Rectal smooth muscle tissue (tissue), 1 donor: ENCODE measurements around the gene SCMH1.

Experiments
- H3K27ac ChIP-seq: one replicate; pipeline ENCODE4 v1.7.0; 2013; ENCODE audit warnings: low read depth, low read length, inconsistent platforms
- H3K27me3 ChIP-seq: one replicate; pipeline ENCODE4 v1.7.0; 2013; ENCODE audit warnings: low read length; ENCODE audit not compliant: control insufficient read depth, insufficient read depth
- H3K36me3 ChIP-seq: one replicate; pipeline ENCODE4 v1.7.0; 2013; ENCODE audit warnings: low read length; ENCODE audit not compliant: control insufficient read depth, insufficient read depth
- H3K4me1 ChIP-seq: one replicate; pipeline ENCODE4 v1.7.0; 2013; ENCODE audit warnings: low read length; ENCODE audit not compliant: control insufficient read depth, insufficient read depth
- H3K4me3 ChIP-seq: one replicate; pipeline ENCODE4 v1.7.0; 2013; ENCODE audit warnings: low read length
- H3K9ac ChIP-seq: one replicate; pipeline ENCODE4 v1.7.0; 2013; ENCODE audit warnings: low read length

SCMH1 gene

DNA sequence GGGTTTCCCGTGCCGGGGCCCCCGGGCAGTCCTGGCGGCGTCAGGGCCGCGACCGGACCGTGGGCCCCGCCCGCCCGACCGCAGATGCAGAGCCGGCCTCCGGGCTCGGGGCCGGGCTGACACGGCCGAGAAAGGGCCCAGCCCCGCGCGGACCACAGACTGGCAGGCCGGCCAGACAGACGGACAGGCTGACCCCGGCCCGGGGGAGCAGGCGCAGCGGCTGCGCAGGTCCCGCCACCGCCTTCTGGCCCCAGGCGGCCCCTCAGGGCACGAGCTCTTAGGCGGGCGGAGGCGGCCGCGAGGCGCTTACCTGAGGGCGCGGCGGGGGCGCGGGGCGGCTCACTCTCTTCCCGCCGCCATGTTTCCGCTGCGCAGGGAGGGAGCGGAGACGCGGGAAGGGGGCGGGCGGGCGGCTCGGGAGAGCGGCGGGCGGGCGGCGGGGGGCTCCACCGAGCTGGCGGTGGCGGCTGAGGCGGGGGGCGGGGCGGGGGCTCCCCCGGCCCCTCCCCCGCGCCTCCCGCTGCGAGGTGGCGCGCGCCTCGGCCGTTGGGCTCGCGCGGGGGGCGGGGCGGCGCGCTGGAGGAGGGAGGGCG, at the start of gene SCMH1:
Gene SCMH1, minus strand, starts transcription at position 558 of the 593 bp plus-strand sequence. CDS start 56,173 bp downstream, outside the sequence.
- Histone ChIP-seq H3K27me3 (no peaks in the 10 kb centered on the region), H3K36me3 (no peaks in the 10 kb centered on the region), H3K27ac (peak within 1 kb of the TSS; percentile 97), H3K4me3 (peak within 1 kb of the TSS; percentile 74), H3K9ac (peak within 1 kb of the TSS; percentile 64), H3K4me1 (peaks cover 13% of the 10 kb centered on the region)

DNA sequence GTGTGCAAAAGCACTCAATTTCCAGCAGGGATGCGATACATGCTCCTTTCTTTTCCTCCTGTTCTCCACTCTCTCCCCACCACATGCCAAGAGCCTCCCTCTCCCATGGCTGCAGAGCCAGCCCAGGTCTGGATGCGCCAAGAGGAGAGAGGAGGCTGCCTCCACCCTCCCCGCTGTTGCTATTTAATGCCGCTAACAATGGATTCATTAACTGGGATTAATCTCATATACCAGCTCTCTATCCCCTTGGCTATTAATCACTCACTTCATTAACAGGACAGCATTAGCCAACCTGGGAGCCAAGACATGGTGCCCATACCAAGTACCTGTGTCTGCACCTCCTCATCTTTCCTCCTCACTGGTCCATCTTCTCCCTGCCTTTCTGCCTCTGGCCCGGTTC, 49.1 kb upstream of the SCMH1 start:
- Histone ChIP-seq H3K36me3 (no peaks in the 10 kb centered on the region), H3K27me3 (no peaks in the 10 kb centered on the region), H3K4me1 (no peaks in the 10 kb centered on the region), H3K4me3 (no peak overlapping the region), H3K27ac (no peak overlapping the region), H3K9ac (no peak overlapping the region)

DNA sequence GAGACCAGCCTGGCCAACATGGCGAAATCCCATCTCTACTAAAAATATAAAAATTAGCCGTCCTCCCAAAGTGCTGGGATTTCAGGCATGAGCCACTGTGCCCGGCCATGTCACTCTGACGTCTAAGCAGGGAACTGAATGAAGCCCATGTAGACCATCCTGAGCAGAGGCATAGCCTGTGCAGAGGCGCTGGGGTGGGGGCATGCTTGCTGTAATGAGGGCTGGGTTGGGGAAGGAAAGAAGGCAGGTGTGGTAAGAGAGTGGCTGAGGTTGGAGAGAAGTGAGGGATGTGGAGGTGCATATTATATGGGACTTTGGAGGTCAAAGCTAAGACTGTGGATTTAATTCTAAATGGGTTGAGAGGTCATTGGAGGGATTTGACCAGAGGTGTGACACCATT, 47.1 kb upstream of the SCMH1 start:
- H3K27ac ChIP-seq: no peak overlapping the region
- no peaks in the 10 kb centered on the region for H3K36me3 ChIP-seq
- no peaks in the 10 kb centered on the region for H3K4me1 ChIP-seq
- H3K4me3 ChIP-seq: no peak overlapping the region
- no peak overlapping the region for H3K9ac ChIP-seq
- no peaks in the 10 kb centered on the region for H3K27me3 ChIP-seq

DNA sequence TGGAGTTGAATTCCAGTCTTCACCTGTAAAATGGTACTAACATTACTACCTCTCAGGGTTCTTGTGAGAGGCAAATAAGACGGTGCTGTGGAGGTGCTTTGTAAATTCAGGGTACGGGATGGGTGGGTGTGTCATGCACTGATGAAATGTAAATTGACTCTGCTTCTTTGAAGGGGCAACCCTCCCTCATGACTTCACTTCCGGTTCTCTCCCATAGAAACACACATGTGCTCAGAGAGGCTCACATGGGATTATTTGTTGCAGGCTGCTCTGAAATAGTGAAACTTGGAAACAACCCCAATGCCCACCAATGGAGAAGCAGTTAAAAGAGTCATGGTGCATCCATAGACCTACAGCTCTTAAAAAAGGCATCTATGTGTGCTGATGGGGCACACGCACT, 44.9 kb upstream of the SCMH1 start:
- H3K4me3 ChIP-seq: no peak overlapping the region
- H3K36me3 ChIP-seq: no peaks in the 10 kb centered on the region
- no peaks in the 10 kb centered on the region for H3K4me1 ChIP-seq
- H3K27me3 ChIP-seq: no peaks in the 10 kb centered on the region
- H3K9ac ChIP-seq: no peak overlapping the region
- H3K27ac ChIP-seq: no peak overlapping the region

DNA sequence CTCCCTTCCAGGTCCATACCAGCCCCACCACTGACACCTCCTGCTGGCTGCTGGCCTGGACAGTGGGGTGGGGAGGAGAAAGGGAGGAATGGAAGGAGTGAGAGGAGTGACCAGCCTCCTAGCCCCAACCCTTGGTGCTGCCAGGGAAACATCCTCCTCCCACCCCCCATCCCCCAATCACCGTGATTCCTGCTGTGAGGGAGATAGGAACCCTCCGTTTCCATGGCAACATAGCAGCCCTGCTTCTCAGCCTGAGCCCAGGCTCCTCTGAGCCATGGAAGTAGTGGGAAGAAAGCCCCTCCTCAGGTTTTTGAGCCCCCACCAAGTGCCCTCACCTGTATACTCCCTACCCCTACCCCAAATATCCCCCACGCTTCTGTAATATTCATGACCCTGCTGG, 44.4 kb upstream of the SCMH1 start:
- H3K4me3 ChIP-seq: no peak overlapping the region

DNA sequence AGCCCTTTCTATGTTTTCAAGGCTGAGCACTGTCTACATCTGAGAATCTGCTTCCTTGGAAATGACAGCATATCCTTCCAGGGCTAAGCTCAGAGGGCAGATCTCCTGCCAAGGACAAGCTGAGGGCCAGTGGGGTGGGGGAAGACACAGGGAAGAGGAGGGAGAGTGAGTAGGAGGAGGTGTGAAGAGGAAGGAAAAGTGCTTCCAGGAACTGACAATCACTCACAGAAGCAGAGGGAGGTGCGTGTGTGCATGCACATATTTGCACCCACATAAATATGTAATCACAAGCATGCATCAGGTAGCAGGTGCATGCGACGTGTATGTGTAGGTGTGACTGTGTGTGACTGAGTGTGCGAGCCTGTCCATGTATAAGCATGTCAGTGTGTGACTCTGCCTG, 43.7 kb upstream of the SCMH1 start:
- H3K4me3 ChIP-seq: no peak overlapping the region
- no peak overlapping the region for H3K27ac ChIP-seq
- no peaks in the 10 kb centered on the region for H3K36me3 ChIP-seq
- no peaks in the 10 kb centered on the region for H3K27me3 ChIP-seq
- no peaks in the 10 kb centered on the region for H3K4me1 ChIP-seq
- H3K9ac ChIP-seq: no peak overlapping the region

More for the DNA sequence above, 44.4 kb upstream of the SCMH1 start:
- Histone ChIP-seq H3K27ac (no peak overlapping the region), H3K36me3 (no peaks in the 10 kb centered on the region), H3K4me1 (no peaks in the 10 kb centered on the region), H3K27me3 (no peaks in the 10 kb centered on the region), H3K9ac (no peak overlapping the region)

DNA sequence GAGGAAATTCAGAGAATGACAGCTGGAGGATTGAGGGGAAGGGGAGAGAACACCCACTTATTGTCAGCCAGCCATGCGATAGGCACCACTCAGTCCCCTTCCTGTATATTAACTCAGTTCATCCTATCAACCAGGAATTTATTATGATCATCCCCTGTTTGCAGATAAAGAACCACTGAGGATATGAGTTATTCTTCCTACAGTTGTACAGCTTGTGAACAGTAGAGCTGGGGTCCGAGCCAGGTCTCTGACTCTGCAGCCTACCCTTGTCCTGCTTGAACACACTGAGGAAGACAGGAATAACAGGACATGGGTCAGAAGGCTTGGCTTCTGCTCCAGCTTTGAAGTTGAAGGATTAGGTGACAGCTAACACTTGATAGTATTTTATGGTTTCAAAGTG, 42.0 kb upstream of the SCMH1 start:
- Histone ChIP-seq H3K27ac (no peak overlapping the region), H3K9ac (no peak overlapping the region), H3K4me3 (no peak overlapping the region), H3K27me3 (no peaks in the 10 kb centered on the region), H3K4me1 (no peaks in the 10 kb centered on the region), H3K36me3 (no peaks in the 10 kb centered on the region)

DNA sequence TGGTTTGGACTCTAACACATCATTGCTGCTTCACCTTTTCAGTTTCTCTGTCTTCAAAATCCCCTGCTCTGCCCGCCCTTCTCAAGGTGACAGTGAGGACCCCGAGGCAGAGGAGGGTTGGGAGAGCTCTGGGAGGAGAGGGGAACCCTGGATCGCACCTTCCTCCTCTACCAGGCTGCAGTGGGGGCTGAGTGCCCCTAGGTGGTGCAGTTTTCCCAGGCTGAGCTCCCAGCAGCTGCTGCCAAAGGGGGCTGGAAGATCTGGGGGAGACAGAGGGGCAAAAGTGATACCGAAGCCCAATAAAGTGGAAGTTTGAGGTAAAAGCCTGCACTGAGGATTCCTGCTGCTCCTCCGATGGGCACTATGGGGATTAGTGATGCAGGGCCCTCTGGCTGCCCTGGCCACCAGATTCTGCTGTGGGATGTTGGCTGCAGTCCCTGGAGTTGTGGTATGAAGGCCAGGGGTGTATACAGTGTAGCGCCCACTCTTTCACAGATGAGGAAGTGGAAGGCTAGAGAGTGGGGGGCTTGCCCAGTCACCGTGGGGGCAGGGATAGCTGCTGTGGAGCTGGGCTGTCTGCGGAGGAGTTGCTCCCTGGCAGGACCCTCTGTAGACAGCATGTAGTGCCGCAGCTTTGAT, 40.7 kb upstream of the SCMH1 start:
- H3K4me3 ChIP-seq: no peak overlapping the region
- no peaks in the 10 kb centered on the region for H3K36me3 ChIP-seq
- H3K4me1 ChIP-seq: no peaks in the 10 kb centered on the region
- H3K9ac ChIP-seq: no peak overlapping the region
- no peaks in the 10 kb centered on the region for H3K27me3 ChIP-seq
- no peak overlapping the region for H3K27ac ChIP-seq

DNA sequence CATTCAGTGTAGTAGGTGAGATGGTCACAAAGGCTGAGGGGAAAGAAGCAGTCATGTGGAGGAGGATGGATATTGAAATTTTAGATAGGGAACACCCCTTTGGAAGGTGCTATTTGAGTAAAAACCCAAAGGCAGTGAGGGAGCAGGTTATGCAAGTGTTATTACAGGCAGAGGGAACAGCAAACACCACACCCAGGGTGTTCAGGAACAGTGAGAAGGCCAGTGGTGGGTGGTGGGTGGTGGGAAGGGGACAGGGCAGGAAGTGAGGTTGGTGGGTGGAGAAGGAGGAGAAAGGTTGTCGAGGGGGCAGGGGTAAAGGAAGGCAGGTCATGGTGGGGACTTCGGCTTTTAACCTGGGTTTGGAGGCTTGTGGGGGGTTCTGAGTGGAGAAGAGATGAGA, 39.2 kb upstream of the SCMH1 start:
- Histone ChIP-seq H3K27ac (no peak overlapping the region), H3K4me1 (no peaks in the 10 kb centered on the region), H3K9ac (no peak overlapping the region), H3K4me3 (no peak overlapping the region), H3K36me3 (no peaks in the 10 kb centered on the region), H3K27me3 (no peaks in the 10 kb centered on the region)

DNA sequence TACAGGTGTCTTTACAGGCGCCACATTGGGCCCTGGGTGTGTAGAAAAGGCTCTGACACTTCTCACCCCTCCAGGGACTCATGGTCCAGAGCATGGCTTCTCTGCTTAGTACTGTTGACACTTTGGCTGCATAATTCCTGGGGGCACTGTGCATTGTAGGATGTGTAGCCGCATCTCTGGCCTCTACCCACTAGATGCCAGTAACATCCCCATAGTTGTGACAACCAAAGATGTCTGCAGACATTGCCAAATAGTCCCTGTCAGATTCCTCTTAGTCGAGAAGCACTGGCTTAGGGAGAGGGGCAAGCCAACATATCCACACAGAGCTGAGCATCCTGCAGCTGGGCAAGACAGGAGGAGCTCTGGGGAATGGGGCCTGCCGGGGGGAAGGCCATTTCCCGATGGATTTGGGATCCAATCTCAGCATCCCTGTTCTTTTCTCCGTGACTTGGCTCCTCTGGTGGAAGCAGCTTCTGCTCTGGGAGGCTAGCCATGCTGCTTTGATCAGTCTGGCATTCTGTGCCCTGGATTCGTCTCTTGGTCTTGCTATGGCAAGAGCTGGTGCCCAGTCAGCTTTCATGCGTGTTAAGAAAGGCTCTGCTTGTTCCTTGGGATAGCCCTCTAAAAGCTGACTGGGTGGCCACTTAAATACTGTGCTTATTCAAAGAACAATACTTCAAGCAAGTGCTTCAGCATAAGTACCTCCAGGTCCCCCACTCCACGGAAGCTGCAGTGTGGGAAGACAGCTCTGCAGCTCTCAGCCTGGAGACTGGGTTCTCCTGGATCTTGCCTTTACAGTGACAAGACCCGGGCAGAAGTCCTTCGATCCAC, 38.3 kb upstream of the SCMH1 start:
- Histone ChIP-seq H3K4me1 (no peaks in the 10 kb centered on the region), H3K27ac (no peak overlapping the region), H3K36me3 (no peaks in the 10 kb centered on the region), H3K4me3 (no peak overlapping the region), H3K27me3 (no peaks in the 10 kb centered on the region), H3K9ac (no peak overlapping the region)

DNA sequence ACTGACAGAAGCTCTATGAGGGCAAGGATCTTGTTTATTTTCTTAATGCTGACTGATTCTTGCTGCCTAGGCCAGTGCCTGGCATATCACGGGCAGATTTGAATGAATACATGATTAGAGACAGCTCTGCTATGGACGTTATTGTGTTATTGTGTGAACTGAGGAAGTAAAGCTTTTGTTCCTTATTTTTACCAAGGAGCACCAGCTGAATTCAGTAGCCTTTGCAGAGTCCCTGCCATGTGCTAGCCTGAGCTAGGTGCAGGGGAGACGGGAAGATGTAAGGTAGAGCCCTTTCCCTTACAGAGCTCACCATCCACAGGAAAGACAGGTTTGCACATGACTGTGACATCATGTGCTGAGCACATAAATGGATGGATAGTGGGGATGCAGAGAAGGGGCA, 36.0 kb upstream of the SCMH1 start:
- Histone ChIP-seq H3K4me1 (no peaks in the 10 kb centered on the region), H3K27me3 (no peaks in the 10 kb centered on the region), H3K36me3 (no peaks in the 10 kb centered on the region), H3K9ac (no peak overlapping the region), H3K4me3 (no peak overlapping the region), H3K27ac (no peak overlapping the region)

DNA sequence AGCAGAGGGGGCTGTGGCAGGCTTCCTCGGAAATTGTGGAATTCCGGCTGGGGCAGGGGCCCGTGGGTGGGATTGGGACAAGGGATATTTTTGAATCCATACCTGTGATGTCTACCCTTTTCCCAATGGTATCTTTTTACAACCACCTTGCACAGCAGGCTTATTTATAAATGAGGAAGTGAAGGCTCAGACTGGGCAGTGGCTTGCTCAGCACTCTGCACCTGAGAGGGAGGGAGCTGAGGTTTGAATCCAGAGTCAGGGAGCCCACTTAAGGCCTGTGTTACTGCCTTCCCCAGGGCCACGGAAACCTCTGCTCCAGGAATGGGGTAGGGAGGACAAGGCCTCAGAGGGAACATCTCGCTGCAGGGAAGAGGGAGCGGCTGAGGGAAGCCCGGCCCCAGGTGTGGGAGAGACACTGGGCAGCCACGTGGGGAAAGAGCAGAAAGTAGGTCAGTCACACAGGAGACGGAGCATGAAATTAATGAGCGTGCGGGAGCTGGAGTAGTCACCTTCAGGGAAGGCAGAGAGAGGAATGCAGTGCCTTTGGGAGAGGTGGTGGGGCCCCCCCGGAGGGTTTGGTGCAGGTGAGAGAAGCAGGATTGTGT, 35.4 kb upstream of the SCMH1 start:
- no peak overlapping the region for H3K4me3 ChIP-seq
- H3K36me3 ChIP-seq: no peaks in the 10 kb centered on the region
- no peak overlapping the region for H3K9ac ChIP-seq
- no peak overlapping the region for H3K27ac ChIP-seq
- H3K4me1 ChIP-seq: no peaks in the 10 kb centered on the region
- H3K27me3 ChIP-seq: no peaks in the 10 kb centered on the region
